ENCODE results near the gene ZNF511.

DNA sequence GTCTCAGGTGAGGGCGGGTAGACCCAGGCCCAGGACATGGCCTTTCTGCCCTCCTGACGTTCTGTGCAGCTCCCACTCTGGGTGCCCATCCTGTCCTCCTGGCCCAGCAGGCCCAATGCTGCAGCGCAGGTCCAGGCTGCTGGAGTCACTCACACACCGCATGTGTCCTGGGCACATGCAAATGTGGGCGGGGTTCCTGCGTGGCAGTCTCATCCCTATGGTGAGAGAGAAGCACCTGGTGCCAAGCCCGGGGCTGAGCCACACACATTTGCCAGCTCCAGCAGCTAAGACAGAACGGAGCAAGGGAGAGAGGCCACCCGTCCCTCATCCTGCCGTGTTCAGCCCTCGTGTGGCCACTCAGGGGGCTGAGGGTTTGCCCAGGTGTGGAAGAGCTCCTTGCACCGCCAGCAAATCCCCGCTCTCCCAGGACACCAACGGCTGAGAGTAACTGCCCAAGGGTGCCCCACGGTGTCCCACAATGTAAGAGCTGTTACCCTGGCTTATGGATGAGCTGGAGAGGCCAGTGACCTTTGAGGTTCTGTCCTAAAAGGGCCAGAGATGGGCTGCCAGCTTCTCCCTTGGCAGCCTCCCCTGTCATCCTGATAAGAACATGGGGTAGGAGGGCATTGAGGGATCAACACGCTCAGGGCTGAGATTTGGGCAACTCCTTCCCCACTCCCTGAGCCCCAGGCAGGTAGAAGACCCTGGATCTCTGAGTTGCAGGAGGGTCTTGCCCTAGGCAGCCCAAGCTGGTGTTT, 44.7 kb downstream of the ZNF511 start:
- TF ChIP-seq CTCF (IDR thresholded peaks at IDR 0.05) (no peak), POLR2A (IDR thresholded peaks at IDR 0.05) (no peak)
